ENCODE measurements around the gene SLC35B2. TPM values are rescaled to one million over a fixed set of nuclear protein-coding genes. Genes with fewer than 3 reads are reported as not detected.

SLC35B2 gene
- total and polyA plus RNA-seq, 9 donors = 19.7 to 41.0 (median 27.1) TPM

- no peaks in the 10 kb centered on the region for H3K27me3 ChIP-seq
- H3K4me3 ChIP-seq = no peak overlapping the region
- DNase-seq = no peak
- no peak overlapping the region for H3K27ac ChIP-seq
- H3K36me3 ChIP-seq = no peaks in the 10 kb centered on the region
- no peak for TF ChIP-seq CTCF (IDR thresholded peaks at IDR 0.05)
- no peak for TF ChIP-seq EP300 (IDR thresholded peaks at IDR 0.05)
- no peak for TF ChIP-seq POLR2A (IDR thresholded peaks at IDR 0.05)
- H3K9me3 ChIP-seq = no peaks in the 10 kb centered on the region
- 86 to 97% (median 94%) methylated on average over 8 to 10 of the region's 10 CpGs for WGBS, 3 donors
- H3K4me1 ChIP-seq (ENCODE audit: insufficient read depth) = peaks cover 24% of the 10 kb centered on the region
- intact Hi-C loops (cut with DNase I) = loop anchor here in 1 of 4 donors (5.0 kb wide), 1 partner anchor 58 kb away; no protein-coding TSS in a partner anchor
These were observed 27.2 kb downstream of the SLC35B2 start for GRCh38 chr6:44230034-44230675.

GRCh38 chr6:44229376-44230033 lies 27.8 kb downstream of the SLC35B2 start:
- Histone ChIP-seq H3K27me3 (no peaks in the 10 kb centered on the region), H3K9me3 (no peaks in the 10 kb centered on the region), H3K36me3 (no peaks in the 10 kb centered on the region), H3K4me1 (ENCODE audit: insufficient read depth) (peaks cover 19% of the 10 kb centered on the region), H3K4me3 (no peak overlapping the region), H3K27ac (no peak overlapping the region)
- DNase-seq = no peak
- TF ChIP-seq CTCF (IDR thresholded peaks at IDR 0.05) = no peak
- no peak for TF ChIP-seq POLR2A (IDR thresholded peaks at IDR 0.05)
- TF ChIP-seq EP300 (IDR thresholded peaks at IDR 0.05) = no peak
- intact Hi-C loops (cut with DNase I) = loop anchor here in 2 of 4 donors (5.0 kb wide), 2 partner anchors 52 to 57 kb away; no protein-coding TSS in a partner anchor
- 81 to 87% (median 82%) methylated on average over 11 of the region's 11 CpGs for WGBS, 3 donors

GRCh38 chr6:44228836-44229235 lies 28.5 kb downstream of the SLC35B2 start:
- Histone ChIP-seq H3K4me3 (no peak overlapping the region), H3K4me1 (ENCODE audit: insufficient read depth) (peaks cover 22% of the 10 kb centered on the region), H3K27me3 (no peaks in the 10 kb centered on the region), H3K9me3 (no peaks in the 10 kb centered on the region), H3K36me3 (no peaks in the 10 kb centered on the region), H3K27ac (no peak overlapping the region)
- no peak for DNase-seq
- intact Hi-C loops (cut with DNase I) = loop anchor here in 1 of 4 donors (5.0 kb wide), 1 partner anchor 52 kb away; no protein-coding TSS in a partner anchor
- no peak for TF ChIP-seq EP300 (IDR thresholded peaks at IDR 0.05)
- WGBS, 3 donors = 67 to 69% (median 68%) methylated on average over 5 of the region's 5 CpGs

- H3K4me3 ChIP-seq = no peak overlapping the region
- H3K27me3 ChIP-seq = no peaks in the 10 kb centered on the region
- H3K9me3 ChIP-seq = no peaks in the 10 kb centered on the region
- TF ChIP-seq POLR2A (IDR thresholded peaks at IDR 0.05) (no peak), CTCF (IDR thresholded peaks at IDR 0.05) (no peak), EP300 (IDR thresholded peaks at IDR 0.05) (no peak)
- intact Hi-C loops (cut with DNase I) = loop anchor here in 1 of 4 donors (5.0 kb wide), 1 partner anchor 51 kb away; no protein-coding TSS in a partner anchor
- H3K27ac ChIP-seq = no peak overlapping the region
- no peak for DNase-seq
- peaks cover 22% of the 10 kb centered on the region for H3K4me1 ChIP-seq (ENCODE audit: insufficient read depth)
- 88 to 98% (median 93%) methylated on average over 7 of the region's 7 CpGs for WGBS, 3 donors
- no peaks in the 10 kb centered on the region for H3K36me3 ChIP-seq
These were observed 28.9 kb downstream of the SLC35B2 start for GRCh38 chr6:44228433-44228832.

GRCh38 chr6:44228031-44228430 lies 29.3 kb downstream of the SLC35B2 start:
- Histone ChIP-seq H3K4me3 (no peak overlapping the region), H3K27ac (peak overlapping the region in 1 of 2 donors; percentile 67)
- 81 to 92% (median 89%) methylated on average over 6 of the region's 6 CpGs for WGBS, 3 donors

More at GRCh38 chr6:44228031-44228430, 29.3 kb downstream of the SLC35B2 start:
- no peaks in the 10 kb centered on the region for H3K36me3 ChIP-seq
- no peak for DNase-seq
- no peaks in the 10 kb centered on the region for H3K9me3 ChIP-seq
- H3K4me1 ChIP-seq (ENCODE audit: insufficient read depth) = peaks cover 22% of the 10 kb centered on the region
- intact Hi-C loops (cut with DNase I) = loop anchor here in 1 of 4 donors (5.0 kb wide), 1 partner anchor 51 kb away; no protein-coding TSS in a partner anchor
- TF ChIP-seq EP300 (IDR thresholded peaks at IDR 0.05) = no peak
- no peak for TF ChIP-seq POLR2A (IDR thresholded peaks at IDR 0.05)
- TF ChIP-seq CTCF (IDR thresholded peaks at IDR 0.05) = no peak
- no peaks in the 10 kb centered on the region for H3K27me3 ChIP-seq

Measured in ovary (tissue), 9 donors.